HepG2 (cell line): ENCODE measurements around the gene AMIGO3. TPM values are rescaled to one million over a fixed set of nuclear protein-coding genes. Genes with fewer than 3 reads are reported as not detected.

Experiments
- ATAC-seq: fragments of 200-7000 bp; cut with Tn5 transposase; 3 replicates; pipeline ENCODE4 v1.9.1; 2020; ENCODE audit warnings: mild to moderate bottlenecking, moderate library complexity
- BruUV-seq: library from RNA; stranded (reverse); fragments of 400-500 nt; replicated peaks from 2 replicates; lab custom pipeline; 2021; lab: Mats Ljungman, UMichigan
- CTCF ChIA-PET: fragments of 300-600 bp; formaldehyde crosslinking; extraction: SDS; loops from one replicate; lab custom pipeline; 2021; ENCODE audit warnings: low total read pairs, inconsistent platforms, low intra/inter-chr PET ratio; lab: Yijun Ruan, JAX
- POLR2A ChIA-PET: fragments of 350-600 bp; sonication (Branson Sonifier 250); formaldehyde crosslinking; loops from one replicate; lab custom pipeline; 2020; ENCODE audit warnings: antibody characterized with exemption, inconsistent platforms; lab: Yijun Ruan, JAX
- DNase-seq: peaks from one replicate; pipeline ENCODE4 v3.0.0-alpha.2; 2015; ENCODE audit warnings: low spot score
- FAIRE-seq: peaks from 3 replicates; lab custom pipeline; 2011; peaks lifted over from hg19 to GRCh38; lab: Jason Lieb, UNC
- H2AFZ ChIP-seq: one replicate; pipeline ENCODE4 v1.6.1; 2011; ENCODE audit warnings: low read length, inconsistent platforms
- H3K27ac ChIP-seq: fragments of 300-600 bp; 3 replicates; pipeline ENCODE4 v1.8.0; 2011; ENCODE audit warnings: mixed run types, mild to moderate bottlenecking, mixed read lengths, low read length, inconsistent platforms; ENCODE audit not compliant: insufficient read depth; ENCODE audit errors: extremely low read length
- H3K27me3 ChIP-seq, 2 experiments: fragments of 200-600 bp in 1 of 2; 2 replicates in 1 of 2; 3 replicates in 1 of 2; pipeline versions ENCODE4 v1.6.0 to v1.8.0; 2011; ENCODE audit warnings: low read length in 2 of 2, mild to moderate bottlenecking in 2 of 2, moderate library complexity in 2 of 2, inconsistent platforms in 1 of 2; ENCODE audit not compliant: insufficient read depth in 2 of 2, control insufficient read depth in 1 of 2
- H3K36me3 ChIP-seq, 2 experiments: fragments of 200-600 bp in 1 of 2; replicated peaks in 1 of 2; 2 replicates in 1 of 2; 3 replicates in 1 of 2; pipeline versions ENCODE4 v1.5.1 to v1.8.0; 2011; ENCODE audit warnings: low read length in 2 of 2, inconsistent platforms in 1 of 2; ENCODE audit not compliant: insufficient read depth in 2 of 2, control insufficient read depth in 1 of 2
- H3K4me1 ChIP-seq: 2 replicates; pipeline ENCODE4 v1.5.1; 2012; ENCODE audit warnings: low read length, inconsistent platforms; ENCODE audit not compliant: insufficient read depth
- H3K4me2 ChIP-seq: 2 replicates; pipeline ENCODE4 v1.6.0; 2011; ENCODE audit warnings: low read depth, low read length, inconsistent platforms
- H3K4me3 ChIP-seq, 3 experiments: fragments of 200-600 bp in 1 of 3; sonication (generic), shearing (Covaris generic) in 1 of 3; replicated peaks in 1 of 3; 2 replicates each; pipeline ENCODE4 v1.5.1; 2011 to 2016; ENCODE audit warnings: low read length in 3 of 3, inconsistent platforms in 2 of 3, low read depth in 2 of 3, mild to moderate bottlenecking in 2 of 3, control low read depth in 1 of 3, mixed read lengths in 1 of 3; ENCODE audit not compliant: insufficient read depth in 1 of 3
- H3K79me2 ChIP-seq: one replicate; pipeline ENCODE4 v1.6.1; 2011; ENCODE audit warnings: low read length, inconsistent platforms; ENCODE audit not compliant: insufficient read depth
- H3K9ac ChIP-seq: 2 replicates; pipeline ENCODE4 v1.6.0; 2011; ENCODE audit warnings: mild to moderate bottlenecking, low read depth, low read length, inconsistent platforms; ENCODE audit not compliant: insufficient read depth
- H3K9me3 ChIP-seq: 2 replicates; pipeline ENCODE4 v1.5.1; 2012; ENCODE audit warnings: mild to moderate bottlenecking, low read length
- H4K20me1 ChIP-seq: 2 replicates; pipeline ENCODE4 v1.6.0; 2011; ENCODE audit warnings: inconsistent platforms, mild to moderate bottlenecking, low read length, moderate library complexity; ENCODE audit not compliant: insufficient read depth
- AGO1 ChIP-seq: fragments of 200-400 bp; formaldehyde crosslinking; IDR thresholded peaks from 2 replicates; pipeline ENCODE4 v1.6.1; 2017; ENCODE audit warnings: mild to moderate bottlenecking, low read depth, low read length, moderate library complexity; ENCODE audit not compliant: poor library complexity, severe bottlenecking
- CBX5 ChIP-seq: sonication (generic); formaldehyde crosslinking; IDR thresholded peaks from 2 replicates; pipeline ENCODE4 v1.4.0; 2020; ENCODE audit warnings: missing genetic modification reagents, borderline replicate concordance
- GABPB1 ChIP-seq: IDR thresholded peaks from 2 replicates; pipeline ENCODE4 v1.6.1; 2016; ENCODE audit warnings: mild to moderate bottlenecking, missing genetic modification reagents, moderate library complexity, missing compliant biosample characterization
- MEIS1 ChIP-seq: sonication (generic); formaldehyde crosslinking; IDR thresholded peaks from 2 replicates; pipeline ENCODE4 v1.9.0; 2021; ENCODE audit warnings: mild to moderate bottlenecking, missing genetic modification reagents, moderate library complexity, borderline replicate concordance
- MXD4 ChIP-seq: IDR thresholded peaks from 2 replicates; pipeline ENCODE4 v1.6.1; 2016; ENCODE audit warnings: mild to moderate bottlenecking, missing biosample characterization, missing genetic modification reagents
- NCOA1 ChIP-seq: sonication (generic); formaldehyde crosslinking; IDR thresholded peaks from 2 replicates; pipeline ENCODE4 v1.9.0; 2021; ENCODE audit warnings: missing genetic modification reagents
- NFE2L2 ChIP-seq: fragments of 150-350 bp; IDR thresholded peaks from 2 replicates; pipeline ENCODE4 v1.6.1; 2014; ENCODE audit warnings: low read length
- RARG ChIP-seq: sonication (generic); formaldehyde crosslinking; IDR thresholded peaks from 2 replicates; pipeline ENCODE4 v1.4.0; 2020; ENCODE audit warnings: low read depth, mild to moderate bottlenecking, missing genetic modification reagents
- REPIN1 ChIP-seq: sonication (generic); formaldehyde crosslinking; IDR thresholded peaks from 2 replicates; pipeline ENCODE4 v1.8.0; 2022; ENCODE audit warnings: missing genetic modification reagents, low read depth, mild to moderate bottlenecking, borderline replicate concordance
- ZNF232 ChIP-seq: sonication (generic); formaldehyde crosslinking; IDR thresholded peaks from 2 replicates; pipeline ENCODE4 v1.4.0; 2020; ENCODE audit warnings: missing genetic modification reagents, borderline replicate concordance
- ZNF563 ChIP-seq: sonication (generic); formaldehyde crosslinking; IDR thresholded peaks from 2 replicates; pipeline ENCODE4 v1.8.0; 2022; ENCODE audit warnings: mild to moderate bottlenecking, moderate library complexity, missing genetic modification reagents
- ZNF776 ChIP-seq: sonication (generic); formaldehyde crosslinking; IDR thresholded peaks from 2 replicates; pipeline ENCODE4 v1.4.0; 2020; ENCODE audit warnings: mild to moderate bottlenecking, missing genetic modification reagents
- WGBS: methylation state at CpG from one replicate; pipeline ENCODE4 v1.1.6; 2017; ENCODE audit warnings: low lambda C conversion rate; 5-methylcytosine and 5-hydroxymethylcytosine counted together
- in situ Hi-C: cut with HindIII; loops from 2 replicates; pipeline ENCODE4 v1.10.0; 2017; ENCODE audit warnings: low pct_unique_long_range_greater_than_20kb; ENCODE audit not compliant: extremely low pct_ligation_motif_present
- intact Hi-C: fragments of 100-400 bp; cut with micrococcal nuclease; formaldehyde crosslinking; loops from one replicate; pipeline ENCODE4 v1.10.0; 2022; ENCODE audit not compliant: unreplicated experiment
- polyA plus RNA-seq, 8 experiments: library from polyadenylated mRNA; depleted of rRNA in 3 of 8; stranded (reverse) in 7 of 8; unstranded in 1 of 8; fragments of >200 nt; fragmentation: Illumina TruSeq in 4 of 8; extraction: Trizol in 4 of 8; gene quantifications; 2 replicates each; pipeline versions ENCODE4 v1.2.1 to v1.2.3, GENCODE V29; 2011 to 2016; ENCODE audit warnings: low read depth in 4 of 8, missing spikeins in 1 of 8, mixed read lengths in 1 of 8; ENCODE audit not compliant: insufficient read depth in 1 of 8
- total RNA-seq, 5 experiments: library from RNA; depleted of rRNA; stranded (reverse); fragments of >200 nt; fragmentation: Illumina TruSeq; extraction: Trizol; gene quantifications; 2 replicates each; pipeline ENCODE4 v1.2.3, GENCODE V29; 2016; ENCODE audit warnings: low read depth in 1 of 5
- TF ChIP-seq, protein P1 (sequence below): IDR thresholded peaks from 2 replicates; pipeline ENCODE4 v1.6.1; 2016
- TF ChIP-seq, protein P2 (sequence below): sonication (generic); formaldehyde crosslinking; IDR thresholded peaks from 2 replicates; pipeline ENCODE4 v1.5.0; 2020; ENCODE audit warnings: mild to moderate bottlenecking, missing genetic modification reagents
- TF ChIP-seq, protein P3 (sequence below): IDR thresholded peaks from 2 replicates; pipeline ENCODE4 v1.6.1; 2016; ENCODE audit warnings: missing biosample characterization, missing genetic modification reagents, low read depth
- TF ChIP-seq, protein P4 (sequence below): sonication (generic); formaldehyde crosslinking; IDR thresholded peaks from 2 replicates; pipeline ENCODE4 v1.8.0; 2022; ENCODE audit warnings: missing genetic modification reagents, mild to moderate bottlenecking, moderate library complexity, borderline replicate concordance

AMIGO3 gene
- total and polyA plus RNA-seq, 2 of the 13 experiments (the other 11 are each of a cell fraction or from before 2014, with no cell fraction given) = 0.35 TPM; not detected in 1

DNA sequence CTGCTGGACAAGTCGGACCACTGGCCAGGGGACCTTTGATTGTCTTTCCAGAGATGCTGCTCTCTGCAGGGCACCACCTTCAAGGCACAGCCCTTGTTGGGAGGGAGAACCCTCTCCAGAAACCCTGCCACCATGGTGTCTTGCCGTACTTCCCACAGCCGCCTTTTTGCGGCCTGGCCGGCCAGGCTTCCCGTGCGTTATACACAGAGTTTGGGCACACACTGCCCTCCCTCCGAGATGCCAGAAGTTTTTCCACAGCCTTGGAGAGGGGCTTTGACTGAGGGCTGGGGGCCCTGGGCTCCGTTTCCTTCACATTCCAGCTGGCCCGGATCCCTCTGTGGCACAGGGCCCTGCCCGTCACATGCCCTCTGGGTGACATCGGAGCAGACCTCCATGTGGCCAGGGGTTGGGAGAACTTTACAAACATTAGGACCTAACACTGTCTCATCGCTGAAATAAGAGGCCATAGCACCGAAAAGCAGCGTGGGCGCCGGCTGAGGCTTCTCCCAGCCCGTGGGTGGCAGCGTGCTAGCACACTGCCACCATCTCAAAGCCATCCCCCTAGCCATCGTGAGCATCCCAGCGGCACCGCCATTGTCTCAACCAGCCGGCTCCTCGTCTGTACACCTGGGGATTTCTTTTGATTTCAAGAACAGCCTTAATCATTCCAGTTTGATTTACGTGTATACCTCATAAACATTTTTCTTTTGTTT, 51.6 kb downstream of the AMIGO3 start:
- intact Hi-C loops (loop anchor here (5.0 kb wide), 1 partner anchor 81 kb away; no protein-coding TSS in a partner anchor), in situ Hi-C loops (no loop called here)
- H3K27ac ChIP-seq = peak overlapping the region; percentile 80
- no peak overlapping the region for H2AFZ ChIP-seq
- H4K20me1 ChIP-seq = no peaks in the 10 kb centered on the region
- ChIA-PET CTCF (no interaction called here), POLR2A (interaction anchor here (3.0 kb wide), 1 partner anchor 128 kb away, joined by 34 read pairs; no protein-coding TSS in a partner anchor)
- no peaks in the 10 kb centered on the region for H3K36me3 ChIP-seq
- H3K79me2 ChIP-seq = no peaks in the 10 kb centered on the region
- H3K9ac ChIP-seq = no peak overlapping the region
- ATAC-seq = no peak
- no peaks in the 10 kb centered on the region for H3K9me3 ChIP-seq
- no peak for FAIRE-seq
- BruUV-seq = no TSS peak
- H3K4me3 ChIP-seq = no peak overlapping the region
- no peaks in the 10 kb centered on the region for H3K27me3 ChIP-seq
- H3K4me1 ChIP-seq = peaks cover 87% of the 10 kb centered on the region
- H3K4me2 ChIP-seq = peak overlapping the region; percentile 76
- no peak for DNase-seq
- WGBS = 84% methylated on average over 17 of the region's 25 CpGs
- TF ChIP-seq NFE2L2 (no peak), AGO1 (peak; percentile 57), MXD4 (CRISPR knock-in tag) (peak; percentile 1; the same call in 1 of the 2 replicates), RARG (no peak), ZNF232 (CRISPR knock-in tag) (peak; percentile 7; the same call in 1 of the 2 replicates), ZNF563 (CRISPR knock-in tag) (0 out of 2 replicates have a peak, but pooled peaks have one; percentile 70), CBX5 (CRISPR knock-in tag) (no peak), GABPB1 (no peak), ZNF776 (0 out of 2 replicates have a peak, but pooled peaks have one; percentile 60), REPIN1 (CRISPR knock-in tag) (0 out of 2 replicates have a peak, but pooled peaks have one; percentile 16), MEIS1 (CRISPR knock-in tag) (no peak), NCOA1 (CRISPR knock-in tag) (0 out of 2 replicates have a peak, but pooled peaks have one; percentile 39)
- TF ChIP-seq, protein P1, sequence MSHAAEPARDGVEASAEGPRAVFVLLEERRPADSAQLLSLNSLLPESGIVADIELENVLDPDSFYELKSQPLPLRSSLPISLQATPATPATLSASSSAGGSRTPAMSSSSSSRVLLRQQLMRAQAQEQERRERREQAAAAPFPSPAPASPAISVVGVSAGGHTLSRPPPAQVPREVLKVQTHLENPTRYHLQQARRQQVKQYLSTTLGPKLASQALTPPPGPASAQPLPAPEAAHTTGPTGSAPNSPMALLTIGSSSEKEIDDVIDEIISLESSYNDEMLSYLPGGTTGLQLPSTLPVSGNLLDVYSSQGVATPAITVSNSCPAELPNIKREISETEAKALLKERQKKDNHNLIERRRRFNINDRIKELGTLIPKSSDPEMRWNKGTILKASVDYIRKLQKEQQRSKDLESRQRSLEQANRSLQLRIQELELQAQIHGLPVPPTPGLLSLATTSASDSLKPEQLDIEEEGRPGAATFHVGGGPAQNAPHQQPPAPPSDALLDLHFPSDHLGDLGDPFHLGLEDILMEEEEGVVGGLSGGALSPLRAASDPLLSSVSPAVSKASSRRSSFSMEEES (CRISPR knock-in tag) = no peak
- TF ChIP-seq, protein P2, sequence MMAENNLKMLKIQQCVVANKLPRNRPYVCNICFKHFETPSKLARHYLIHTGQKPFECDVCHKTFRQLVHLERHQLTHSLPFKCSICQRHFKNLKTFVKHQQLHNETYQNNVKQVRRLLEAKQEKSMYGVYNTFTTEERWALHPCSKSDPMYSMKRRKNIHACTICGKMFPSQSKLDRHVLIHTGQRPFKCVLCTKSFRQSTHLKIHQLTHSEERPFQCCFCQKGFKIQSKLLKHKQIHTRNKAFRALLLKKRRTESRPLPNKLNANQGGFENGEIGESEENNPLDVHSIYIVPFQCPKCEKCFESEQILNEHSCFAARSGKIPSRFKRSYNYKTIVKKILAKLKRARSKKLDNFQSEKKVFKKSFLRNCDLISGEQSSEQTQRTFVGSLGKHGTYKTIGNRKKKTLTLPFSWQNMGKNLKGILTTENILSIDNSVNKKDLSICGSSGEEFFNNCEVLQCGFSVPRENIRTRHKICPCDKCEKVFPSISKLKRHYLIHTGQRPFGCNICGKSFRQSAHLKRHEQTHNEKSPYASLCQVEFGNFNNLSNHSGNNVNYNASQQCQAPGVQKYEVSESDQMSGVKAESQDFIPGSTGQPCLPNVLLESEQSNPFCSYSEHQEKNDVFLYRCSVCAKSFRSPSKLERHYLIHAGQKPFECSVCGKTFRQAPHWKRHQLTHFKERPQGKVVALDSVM (CRISPR knock-in tag) = no peak
- TF ChIP-seq, protein P3, sequence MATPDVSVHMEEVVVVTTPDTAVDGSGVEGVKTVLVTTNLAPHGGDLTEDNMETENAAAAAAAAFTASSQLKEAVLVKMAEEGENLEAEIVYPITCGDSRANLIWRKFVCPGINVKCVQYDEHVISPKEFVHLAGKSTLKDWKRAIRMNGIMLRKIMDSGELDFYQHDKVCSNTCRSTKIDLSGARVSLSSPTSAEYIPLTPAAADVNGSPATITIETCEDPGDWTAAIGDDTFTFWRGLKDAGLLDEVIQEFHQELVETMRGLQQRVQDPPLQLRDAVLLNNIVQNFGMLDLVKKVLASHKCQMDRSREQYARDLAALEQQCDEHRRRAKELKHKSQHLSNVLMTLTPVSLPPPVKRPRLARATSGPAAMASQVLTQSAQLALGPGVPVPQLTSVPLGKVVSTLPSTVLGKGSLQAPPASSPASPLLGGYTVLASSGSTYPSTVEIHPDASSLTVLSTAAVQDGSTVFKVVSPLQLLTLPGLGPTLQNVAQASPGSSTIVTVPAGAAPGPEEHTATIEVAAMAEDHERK (CRISPR knock-in tag) = no peak
- TF ChIP-seq, protein P4, sequence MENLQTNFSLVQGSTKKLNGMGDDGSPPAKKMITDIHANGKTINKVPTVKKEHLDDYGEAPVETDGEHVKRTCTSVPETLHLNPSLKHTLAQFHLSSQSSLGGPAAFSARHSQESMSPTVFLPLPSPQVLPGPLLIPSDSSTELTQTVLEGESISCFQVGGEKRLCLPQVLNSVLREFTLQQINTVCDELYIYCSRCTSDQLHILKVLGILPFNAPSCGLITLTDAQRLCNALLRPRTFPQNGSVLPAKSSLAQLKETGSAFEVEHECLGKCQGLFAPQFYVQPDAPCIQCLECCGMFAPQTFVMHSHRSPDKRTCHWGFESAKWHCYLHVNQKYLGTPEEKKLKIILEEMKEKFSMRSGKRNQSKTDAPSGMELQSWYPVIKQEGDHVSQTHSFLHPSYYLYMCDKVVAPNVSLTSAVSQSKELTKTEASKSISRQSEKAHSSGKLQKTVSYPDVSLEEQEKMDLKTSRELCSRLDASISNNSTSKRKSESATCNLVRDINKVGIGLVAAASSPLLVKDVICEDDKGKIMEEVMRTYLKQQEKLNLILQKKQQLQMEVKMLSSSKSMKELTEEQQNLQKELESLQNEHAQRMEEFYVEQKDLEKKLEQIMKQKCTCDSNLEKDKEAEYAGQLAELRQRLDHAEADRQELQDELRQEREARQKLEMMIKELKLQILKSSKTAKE (CRISPR knock-in tag) = no peak
